IMR-90 (cell line): Measurements from ENCODE around the gene PTEN. TPM values are rescaled to one million over a fixed set of nuclear protein-coding genes. Genes with fewer than 3 reads are reported as not detected.
"Not testable (repeated sequence)": the region's sequence is repeated elsewhere in the genome, so short reads cannot be mapped to it uniquely, and the experiment has no call there.

Source experiments
- ATAC-seq: fragments of 200-7000 bp; cut with Tn5 transposase; 2 replicates; pipeline ENCODE4 v1.9.1; 2020; ENCODE audit warnings: low read depth, mild to moderate bottlenecking, moderate library complexity
- BruUV-seq: library from RNA; stranded (reverse); fragments of 400-500 nt; replicated peaks from 2 replicates; lab custom pipeline; 2021; lab: Mats Ljungman, UMichigan
- CTCF ChIA-PET: fragments of 300-600 bp; formaldehyde crosslinking; extraction: SDS; loops from one replicate; lab custom pipeline; 2021; ENCODE audit warnings: antibody characterized with exemption; lab: Yijun Ruan, JAX
- POLR2A ChIA-PET: fragments of 300-600 bp; sonication (Branson Sonifier 250); formaldehyde crosslinking; loops from one replicate; lab custom pipeline; 2022; ENCODE audit warnings: antibody characterized with exemption; ENCODE audit not compliant: unreplicated experiment; lab: Charles Lee
- DNase-seq: peaks from one replicate; pipeline ENCODE4 v3.0.0; 2013
- H2AFZ ChIP-seq: replicated peaks from 2 replicates; pipeline ENCODE3; 2013; ENCODE audit warnings: low read length, mild to moderate bottlenecking; ENCODE audit not compliant: poor library complexity
- H2AK5ac ChIP-seq: 2 replicates; pipeline ENCODE4 v1.6.1; 2013; ENCODE audit warnings: low read depth, low read length, inconsistent platforms
- H2AK9ac ChIP-seq: replicated peaks from 2 replicates; pipeline ENCODE3; 2013; ENCODE audit warnings: mild to moderate bottlenecking, low read depth, low read length, moderate library complexity; ENCODE audit not compliant: poor library complexity
- H2BK120ac ChIP-seq: 2 replicates; pipeline ENCODE4 v1.6.1; 2013; ENCODE audit warnings: low read depth, low read length, inconsistent platforms
- H2BK15ac ChIP-seq: 3 replicates; pipeline ENCODE4 v1.6.1; 2013; ENCODE audit warnings: low read depth, low read length, inconsistent platforms
- H2BK20ac ChIP-seq: 2 replicates; pipeline ENCODE4 v1.6.1; 2013; ENCODE audit warnings: low read depth, mild to moderate bottlenecking, inconsistent platforms, low read length, moderate library complexity
- H2BK5ac ChIP-seq: 2 replicates; pipeline ENCODE4 v1.6.1; 2013; ENCODE audit warnings: mild to moderate bottlenecking, low read depth, low read length, inconsistent platforms; ENCODE audit not compliant: poor library complexity, severe bottlenecking
- H3K14ac ChIP-seq: replicated peaks from 2 replicates; pipeline ENCODE4 v1.6.1; 2013; ENCODE audit warnings: low read depth, low read length, inconsistent platforms
- H3K18ac ChIP-seq: 2 replicates; pipeline ENCODE4 v1.6.1; 2013; ENCODE audit warnings: low read depth, low read length, control low read depth
- H3K23ac ChIP-seq: 2 replicates; pipeline ENCODE4 v1.6.1; 2013; ENCODE audit warnings: low read depth, low read length, inconsistent platforms
- H3K27ac ChIP-seq: 2 replicates; pipeline ENCODE4 v1.5.1; 2013; ENCODE audit warnings: mild to moderate bottlenecking, control low read depth, low read length; ENCODE audit not compliant: insufficient read depth
- H3K27me3 ChIP-seq: 2 replicates; pipeline ENCODE4 v1.6.1; 2013; ENCODE audit warnings: low read length; ENCODE audit not compliant: control insufficient read depth, insufficient read depth
- H3K36me3 ChIP-seq: 2 replicates; pipeline ENCODE4 v1.6.1; 2013; ENCODE audit warnings: low read length, mixed read lengths; ENCODE audit not compliant: control insufficient read depth, insufficient read depth
- H3K4ac ChIP-seq: 2 replicates; pipeline ENCODE4 v1.6.1; 2013; ENCODE audit warnings: low read depth, low read length, inconsistent platforms
- H3K4me1 ChIP-seq: 2 replicates; pipeline ENCODE4 v1.6.1; 2013; ENCODE audit warnings: low read length, mixed read lengths; ENCODE audit not compliant: control insufficient read depth, insufficient read depth
- H3K4me2 ChIP-seq: 2 replicates; pipeline ENCODE4 v1.6.1; 2013; ENCODE audit warnings: low read depth, mild to moderate bottlenecking, control low read depth, low read length, moderate library complexity
- H3K4me3 ChIP-seq: 2 replicates; pipeline ENCODE4 v1.5.1; 2013; ENCODE audit warnings: low read depth, mild to moderate bottlenecking, control low read depth, low read length, moderate library complexity; ENCODE audit not compliant: insufficient read depth
- H3K56ac ChIP-seq: 2 replicates; pipeline ENCODE4 v1.6.1; 2013; ENCODE audit warnings: low read length, inconsistent platforms; ENCODE audit not compliant: insufficient read depth; ENCODE audit errors: extremely low read depth
- H3K79me1 ChIP-seq, 2 experiments: 2 replicates each; pipeline ENCODE4 v1.6.1; 2013; ENCODE audit warnings: low read length in 2 of 2, inconsistent platforms in 1 of 2, low read depth in 1 of 2
- H3K9ac ChIP-seq: 2 replicates; pipeline ENCODE4 v1.6.1; 2013; ENCODE audit warnings: low read depth, low read length, control low read depth
- H3K9me1 ChIP-seq: 2 replicates; pipeline ENCODE4 v1.6.1; 2013; ENCODE audit warnings: low read length, inconsistent platforms; ENCODE audit not compliant: insufficient read depth
- H3K9me3 ChIP-seq: 2 replicates; pipeline ENCODE4 v1.6.1; 2013; ENCODE audit warnings: low read length; ENCODE audit not compliant: control insufficient read depth, insufficient read depth
- H4K20me1 ChIP-seq: 2 replicates; pipeline ENCODE4 v1.6.1; 2013; ENCODE audit warnings: low read length, inconsistent platforms; ENCODE audit not compliant: insufficient read depth
- H4K5ac ChIP-seq: 2 replicates; pipeline ENCODE4 v1.6.1; 2013; ENCODE audit warnings: mild to moderate bottlenecking, low read depth, low read length, control low read depth
- H4K8ac ChIP-seq, 2 experiments: 2 replicates each; pipeline ENCODE4 v1.6.1; 2013; ENCODE audit warnings: low read depth in 2 of 2, low read length in 2 of 2, control low read depth in 1 of 2, inconsistent platforms in 1 of 2
- H4K91ac ChIP-seq: 2 replicates; pipeline ENCODE4 v1.6.1; 2013; ENCODE audit warnings: low read depth, low read length, inconsistent platforms; ENCODE audit not compliant: insufficient read depth
- ELK1 ChIP-seq: fragments of 150-350 bp; IDR thresholded peaks from 2 replicates; pipeline ENCODE4 v1.6.1; 2016; ENCODE audit warnings: low read depth, mild to moderate bottlenecking, low read length, moderate library complexity, borderline replicate concordance
- MAZ ChIP-seq: IDR thresholded peaks from 2 replicates; pipeline ENCODE4 v1.6.1; 2012; ENCODE audit warnings: low read depth, mild to moderate bottlenecking, low read length, improper control_type of control experiment, moderate library complexity, borderline replicate concordance
- USF2 ChIP-seq: fragments of 150-350 bp; IDR thresholded peaks from 2 replicates; pipeline ENCODE4 v1.6.1; 2017; ENCODE audit warnings: mild to moderate bottlenecking, antibody characterized with exemption, low read length, low read depth
- WGBS, 2 experiments: methylation state at CpG; one replicate each; pipeline versions ENCODE4 v1.1.5 to v1.1.7; 2013; ENCODE audit warnings: missing lambda C conversion rate in 2 of 2; ENCODE audit not compliant: insufficient read length in 1 of 2; ENCODE audit errors: extremely low coverage in 2 of 2; 5-methylcytosine and 5-hydroxymethylcytosine counted together
- dilution Hi-C: fragments of 300-500 bp; cut with HindIII; formaldehyde crosslinking; loops from one replicate; pipeline ENCODE4 v1.14.3; 2018; ENCODE audit warnings: low sequenced_read_pairs; ENCODE audit not compliant: unreplicated experiment
- in situ Hi-C: fragments of 300-500 bp; cut with MboI; formaldehyde crosslinking; loops from 3 replicates; pipeline ENCODE4 v1.14.3; 2019; ENCODE audit warnings: low sequenced_read_pairs, inconsistent platforms, mixed read lengths
- intact Hi-C: fragments of 100-400 bp; cut with micrococcal nuclease; formaldehyde crosslinking; loops from 2 replicates; pipeline ENCODE4 v1.10.0; 2022
- polyA plus RNA-seq, 3 experiments: library from polyadenylated mRNA; depleted of rRNA; stranded (reverse); fragments of >200 nt; gene quantifications; 2 replicates each; pipeline ENCODE4 v1.2.3, GENCODE V29; 2012; ENCODE audit warnings: low replicate concordance in 1 of 3
- total RNA-seq: library from RNA; depleted of rRNA; stranded (reverse); fragments of >200 nt; gene quantifications from 2 replicates; pipeline ENCODE4 v1.2.3, GENCODE V29; 2012

PTEN gene
- total and polyA plus RNA-seq, 2 of the 4 experiments (the other 2 are of a cell fraction) = 12.0 to 38.9 TPM

- no peak for TF ChIP-seq USF2
- no peak for TF ChIP-seq ELK1
- TF ChIP-seq MAZ = no peak
These were observed 759 bp upstream of the PTEN start (continued) for GRCh38 chr10:87862679-87863052.

GRCh38 chr10:87863951-87864495 is 598 bp downstream of the PTEN start:
- H3K36me3 ChIP-seq, H3K9me3 ChIP-seq, POLR2A ChIA-PET, ATAC-seq, H3K27me3 ChIP-seq, H3K79me1 ChIP-seq, dilution Hi-C loops, BruUV-seq, DNase-seq, H3K9me1 ChIP-seq, H3K4me1 ChIP-seq: not testable (repeated sequence)
- H4K8ac ChIP-seq = peak overlapping the region; percentile 4 to 61; a peak in 2 of 4 replicates
- CTCF ChIA-PET = interaction anchor here (0.6 kb wide), 1 partner anchor 702 kb away, joined by 3 read pairs; no protein-coding TSS in a partner anchor
- peak overlapping the region; percentile 44 for H3K4ac ChIP-seq
- H3K4me3 ChIP-seq = peak overlapping the region; percentile 73
- peak overlapping the region; percentile 98 for H3K56ac ChIP-seq
- peak overlapping the region; percentile 100 for H3K9ac ChIP-seq
- peak overlapping the region; percentile 2; the same call in 1 of the 2 replicates for H2BK20ac ChIP-seq
- WGBS, 2 experiments = 3% methylated on average over 7 of the region's 47 CpGs; no CpG with 5 or more reads in 1 of the 2 experiments
- H2AK9ac ChIP-seq = peak overlapping the region; percentile 18
- H4K5ac ChIP-seq = peak overlapping the region; percentile 69; the same call in 1 of the 2 replicates
- H4K91ac ChIP-seq = peak overlapping the region; percentile 54
- peak overlapping the region; percentile 23; the same call in 1 of the 2 replicates for H2BK120ac ChIP-seq
- peak overlapping the region; percentile 94 for H3K14ac ChIP-seq
- peak overlapping the region; percentile 79 for H3K18ac ChIP-seq
- peak overlapping the region; percentile 91 for H3K27ac ChIP-seq
- H4K20me1 ChIP-seq = peaks cover 39% of the 10 kb centered on the region; the same call in 1 of the 2 replicates
- H3K4me2 ChIP-seq = peak overlapping the region; percentile 97; the same call in 1 of the 2 replicates
- peak overlapping the region; percentile 65 for H2AFZ ChIP-seq
- H2AK5ac ChIP-seq = peak overlapping the region; percentile 16; the same call in 1 of the 2 replicates
- in situ Hi-C loops (loop anchor here (5.0 kb wide), 1 partner anchor 523 kb away; no protein-coding TSS in a partner anchor), intact Hi-C loops (loop anchor here (1.0 to 10.0 kb wide), 8 partner anchors 73 to 525 kb away; no protein-coding TSS in a partner anchor)
- 0 out of 3 replicates have a peak overlapping the region, but pooled peaks have one; percentile 4 for H2BK15ac ChIP-seq
- peak overlapping the region; percentile 94 for H3K23ac ChIP-seq
- peak overlapping the region; percentile 91 for H2BK5ac ChIP-seq
